HG03196 (cell line): ENCODE data around the gene LSM7.
"Not testable (repeated sequence)": the region's sequence is repeated elsewhere in the genome, so short reads cannot be mapped to it uniquely, and the experiment has no call there.

ENCODE experiments used
- ATAC-seq: cut with Tn5 transposase; IDR thresholded peaks from one replicate; pipeline ENCODE4 v1.9.1; 2021; ENCODE audit not compliant: unreplicated experiment

Gene LSM7

DNA sequence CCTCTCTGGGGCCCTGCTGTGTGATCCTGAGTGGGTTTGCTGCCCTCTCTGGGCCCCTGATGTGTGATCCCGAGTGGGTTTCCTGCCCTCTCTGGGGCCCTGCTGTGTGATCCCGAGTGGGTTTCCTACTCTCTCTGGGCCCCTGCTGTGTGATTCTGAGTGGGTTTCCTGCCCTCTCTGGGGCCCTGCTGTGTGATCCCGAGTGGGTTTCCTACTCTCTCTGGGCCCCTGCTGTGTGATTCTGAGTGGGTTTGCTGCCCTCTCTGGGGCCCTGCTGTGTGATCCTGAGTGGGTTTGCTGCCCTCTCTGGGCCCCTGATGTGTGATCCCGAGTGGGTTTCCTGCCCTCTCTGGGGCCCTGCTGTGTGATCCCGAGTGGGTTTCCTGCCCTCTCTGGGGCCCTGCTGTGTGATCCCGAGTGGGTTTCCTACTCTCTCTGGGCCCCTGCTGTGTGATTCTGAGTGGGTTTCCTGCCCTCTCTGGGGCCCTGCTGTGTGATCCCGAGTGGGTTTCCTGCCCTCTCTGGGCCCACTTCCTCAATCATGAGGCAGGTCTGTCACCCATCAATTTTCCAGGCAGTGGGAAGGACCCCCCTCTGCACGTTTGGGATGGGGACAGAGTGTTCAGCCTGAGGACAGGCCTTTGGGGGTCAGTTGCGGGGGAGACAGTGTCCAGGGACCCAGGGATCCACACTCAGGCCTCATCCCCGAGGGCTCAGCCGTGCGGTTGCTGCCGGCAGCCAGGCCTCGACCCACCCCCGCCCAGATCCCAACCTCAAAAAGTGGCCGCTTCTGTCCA, 46.9 kb downstream of the LSM7 start:
- not testable (repeated sequence) for ATAC-seq

DNA sequence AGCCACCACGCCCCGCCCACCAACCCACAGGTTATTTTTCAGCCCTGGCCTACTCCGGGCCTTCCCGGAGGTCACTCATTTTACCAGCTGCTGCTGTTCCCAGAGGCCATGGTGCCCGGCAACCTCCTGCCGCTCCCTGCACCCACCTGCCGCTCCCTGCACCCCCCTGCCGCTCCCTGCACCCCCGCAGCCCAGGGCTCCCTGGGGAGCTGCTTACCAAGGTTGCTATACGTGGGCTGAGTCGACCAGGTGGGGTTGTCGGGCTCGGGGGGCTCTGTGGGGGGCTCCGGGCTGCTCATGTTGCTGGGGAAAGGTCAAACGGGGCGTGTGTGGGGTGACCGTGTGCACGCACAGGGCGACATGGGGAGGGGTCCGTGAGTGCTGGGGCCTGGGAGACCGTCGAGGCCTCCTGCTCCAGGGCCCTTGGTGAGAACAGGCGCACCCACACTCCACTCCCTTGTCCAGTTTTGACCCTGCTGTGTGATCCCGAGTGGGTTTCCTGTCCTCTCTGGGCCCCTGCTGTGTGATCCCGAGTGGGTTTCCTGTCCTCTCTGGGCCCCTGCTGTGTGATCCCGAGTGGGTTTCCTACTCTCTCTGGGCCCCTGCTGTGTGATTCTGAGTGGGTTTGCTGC, 47.6 kb downstream of the LSM7 start:
- ATAC-seq, result no peak

DNA sequence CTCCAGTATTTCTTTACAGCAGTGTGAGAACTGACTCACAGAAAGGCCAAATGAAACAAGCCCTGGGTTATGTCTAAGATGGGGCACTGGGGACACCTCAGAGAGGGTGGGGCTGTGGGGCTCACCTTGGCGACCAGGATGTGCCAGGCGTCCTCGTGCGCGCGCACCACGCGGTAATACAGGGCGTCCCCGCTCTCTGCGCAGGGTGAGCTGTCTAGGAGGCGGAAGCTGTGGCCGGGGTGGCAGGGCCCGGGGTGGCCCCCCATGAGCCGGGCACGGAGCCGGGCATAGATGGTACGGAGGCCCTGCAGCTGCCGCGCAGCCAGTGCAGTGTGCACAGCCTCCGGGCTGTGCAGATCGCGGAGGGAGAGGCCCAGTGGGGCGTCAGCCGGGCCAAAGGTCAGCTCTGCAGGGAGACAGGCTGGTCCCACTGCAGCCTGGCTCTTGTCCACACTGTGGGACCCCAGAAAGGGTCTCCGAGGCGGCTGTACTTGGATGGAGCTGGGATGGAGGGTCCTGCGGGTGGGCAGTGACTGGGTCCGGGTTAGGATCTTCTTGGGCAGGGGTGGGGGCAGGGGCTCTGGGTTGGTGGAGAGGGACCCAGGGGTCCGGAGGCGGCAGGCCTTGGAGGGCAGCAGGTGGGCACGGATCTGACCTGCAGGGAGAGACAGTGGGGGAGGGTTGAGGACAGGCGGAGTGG, 49.8 kb downstream of the LSM7 start:
- ATAC-seq, result no peak

DNA sequence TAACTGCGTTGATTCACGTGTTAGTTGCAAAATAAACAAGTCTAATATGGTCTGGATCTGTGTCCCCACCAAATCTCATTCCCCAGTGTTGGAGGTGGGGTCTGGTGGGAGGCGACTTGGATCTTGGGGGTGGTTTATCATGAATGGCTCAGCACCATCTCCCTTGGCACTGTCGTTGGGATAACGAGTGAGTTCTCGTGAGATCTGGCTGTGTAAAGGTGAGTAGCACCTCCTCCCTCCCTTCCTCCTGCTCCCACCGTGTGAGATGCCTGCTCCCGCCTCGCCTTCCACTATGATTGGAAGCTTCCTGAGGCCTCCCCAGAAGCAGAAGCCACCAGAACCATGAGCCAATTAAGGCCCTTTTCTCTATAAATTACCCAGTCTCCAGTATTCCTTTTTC, 51.2 kb downstream of the LSM7 start:
- no peak for ATAC-seq

DNA sequence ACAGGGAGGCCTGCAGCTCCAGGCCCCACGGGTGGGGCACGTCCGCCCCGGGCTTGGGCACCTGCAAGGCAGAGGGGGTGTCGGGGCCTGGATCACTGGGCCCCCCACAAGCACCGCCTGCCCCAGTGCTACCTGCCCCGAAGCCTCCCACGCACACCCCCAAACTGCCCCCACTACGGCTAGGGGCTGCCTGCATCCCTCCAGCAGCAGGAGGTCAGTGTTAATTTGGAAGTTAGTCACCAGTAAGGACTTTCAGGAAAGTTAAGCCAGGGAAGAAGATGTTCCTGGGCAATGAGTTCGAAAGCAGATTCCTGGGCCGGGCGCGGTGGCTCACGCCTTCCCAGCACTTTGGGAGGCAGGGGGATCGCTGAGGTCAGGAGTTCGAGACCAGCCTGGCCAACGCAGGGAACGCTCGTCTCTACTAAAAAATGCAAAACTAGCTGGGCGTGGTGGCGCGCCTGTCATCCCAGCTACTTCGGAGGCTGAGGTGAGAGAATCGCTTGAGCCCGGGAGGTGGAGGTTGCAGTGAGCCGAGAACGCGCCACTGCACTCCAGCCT, 51.9 kb downstream of the LSM7 start:
- no peak for ATAC-seq

DNA sequence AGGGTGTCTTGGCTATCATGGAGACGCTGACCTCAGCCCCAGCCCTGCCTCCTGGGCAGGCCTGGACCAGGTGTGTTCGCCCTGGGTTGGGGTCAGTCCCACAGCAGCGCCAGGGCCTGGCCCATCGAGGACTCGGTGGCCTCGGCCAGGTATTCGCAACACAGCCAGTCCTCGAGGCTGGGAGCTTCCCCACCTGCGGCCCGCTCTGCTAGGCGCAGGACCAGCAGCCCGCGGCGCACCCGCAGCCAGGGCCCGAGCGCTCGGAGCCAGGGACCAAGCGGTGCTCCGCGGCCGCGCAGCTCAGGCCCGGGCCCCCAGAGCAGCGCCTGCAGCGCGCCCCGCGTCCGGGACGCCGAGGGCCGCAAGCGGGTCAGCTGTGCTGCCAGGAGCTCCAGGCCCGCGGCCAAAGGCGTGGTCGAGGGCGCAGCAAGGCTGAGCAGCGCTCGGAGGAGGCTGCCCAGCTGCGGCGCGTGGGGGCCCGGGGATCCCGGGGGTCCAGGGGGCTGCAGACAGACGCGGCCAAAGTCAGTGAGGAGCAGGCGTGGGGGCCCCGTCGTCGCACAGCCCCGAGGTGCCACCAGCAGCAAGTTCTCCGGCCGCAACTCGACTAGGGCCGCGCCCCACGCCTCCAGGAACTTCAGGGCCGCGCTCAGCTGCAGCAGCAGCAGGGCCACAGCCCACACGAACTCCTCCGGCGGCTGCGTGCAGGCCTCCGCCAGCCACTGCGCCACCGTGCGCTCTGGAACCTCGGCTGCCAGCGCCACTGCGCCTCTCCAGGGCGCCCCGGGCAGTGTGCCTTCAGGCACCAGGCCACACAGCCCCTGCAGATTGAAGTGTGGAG, 52.6 kb downstream of the LSM7 start:
- no peak for ATAC-seq

DNA sequence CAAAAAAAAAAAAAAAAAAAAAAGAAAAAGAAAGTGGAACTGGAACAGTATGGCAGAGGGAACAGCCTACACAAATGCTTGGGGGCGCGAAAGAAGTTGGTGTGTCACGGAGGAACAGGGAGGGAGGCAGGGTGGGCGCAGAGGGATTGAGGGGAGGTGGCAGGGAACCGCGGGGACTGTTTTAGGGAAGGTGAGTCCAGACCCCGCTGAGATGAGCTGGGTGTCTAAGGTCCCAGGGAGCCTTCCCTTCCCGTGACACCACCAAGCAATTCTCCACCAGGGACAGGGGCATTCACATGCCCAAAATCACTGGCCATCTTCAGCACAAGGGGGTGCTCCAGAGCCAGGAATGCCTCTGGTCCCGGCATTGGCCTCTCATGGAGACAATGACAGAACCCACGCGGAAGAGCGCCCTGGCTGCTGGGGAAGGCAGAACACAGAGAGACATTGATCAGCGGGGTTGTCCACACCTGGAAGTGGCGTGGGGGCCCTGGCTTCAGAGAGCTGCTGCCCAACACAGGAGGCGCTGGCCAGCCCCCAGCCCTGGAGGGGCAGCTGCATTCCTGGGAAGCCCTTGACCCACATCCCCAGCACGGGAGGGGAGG, 53.4 kb downstream of the LSM7 start:
- ATAC-seq, result no peak

DNA sequence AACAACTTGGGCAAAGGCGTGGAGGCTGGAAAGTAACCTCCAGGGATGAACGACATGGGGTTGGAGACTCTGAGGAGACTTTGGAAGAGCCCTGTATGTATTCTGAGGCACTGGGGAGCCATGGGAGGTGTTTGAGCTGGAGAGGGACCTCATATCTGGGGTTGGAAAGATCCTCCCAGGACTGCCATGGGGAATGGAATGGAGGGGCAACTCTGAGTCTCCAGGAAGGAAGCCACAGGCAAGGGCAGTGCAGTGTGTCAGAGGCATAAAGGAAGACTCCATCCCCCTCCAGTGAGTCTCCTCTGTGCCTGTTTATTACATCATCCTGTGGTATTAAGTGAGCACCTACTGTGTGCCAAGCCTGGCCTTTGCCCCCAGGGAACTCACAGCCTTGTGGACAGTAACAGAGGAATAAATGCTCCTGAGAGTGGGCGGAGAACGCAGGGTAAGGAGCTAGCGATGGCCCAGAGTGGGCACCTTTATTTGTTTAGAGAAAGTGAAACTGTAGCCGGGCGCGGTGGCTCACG, 54.1 kb downstream of the LSM7 start:
- no peak for ATAC-seq

DNA sequence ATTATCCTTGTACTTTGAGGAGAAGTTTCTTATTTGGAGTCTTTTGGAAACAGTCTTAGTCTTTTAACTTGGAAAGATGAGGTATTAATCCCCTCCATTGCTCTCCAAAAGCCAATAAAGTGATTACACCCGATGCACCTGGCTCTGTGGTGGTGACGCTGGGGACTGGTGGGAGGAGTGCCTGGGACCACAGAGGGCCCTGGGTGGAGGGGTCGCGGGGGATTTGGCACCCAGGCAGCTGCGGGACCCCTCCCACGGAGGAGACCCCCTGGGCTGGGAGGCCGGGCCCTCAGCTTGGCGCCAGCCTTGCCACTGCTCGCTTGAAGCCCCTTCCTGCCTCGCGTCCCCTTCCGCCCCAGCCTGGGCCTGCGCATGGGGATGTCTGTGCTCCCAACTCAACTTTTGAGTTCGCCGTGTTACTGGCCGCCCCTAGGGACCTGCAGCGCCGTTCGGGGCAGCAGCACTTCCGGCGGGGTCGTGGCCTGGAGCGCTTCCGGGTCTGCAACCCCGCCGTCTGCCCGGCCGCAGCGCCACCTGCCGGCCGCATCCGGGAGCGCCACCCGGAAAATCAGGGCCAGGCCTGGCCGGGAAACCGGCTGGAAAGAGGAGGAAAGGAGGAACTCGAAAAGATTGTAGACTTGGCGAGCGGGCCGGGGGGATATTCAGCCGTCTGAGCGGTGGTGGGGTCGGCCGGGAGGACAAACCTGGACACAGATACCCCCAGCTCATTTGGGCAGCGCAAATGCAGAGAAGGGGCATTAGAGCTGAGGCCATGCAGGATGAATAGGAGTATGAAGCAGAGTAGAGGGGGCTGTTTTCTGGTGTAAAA, 54.8 kb downstream of the LSM7 start:
- peak; percentile 34 for ATAC-seq
